ENCODE data around the gene PRSS35.
"Not testable (repeated sequence)": the region's sequence is repeated elsewhere in the genome, so short reads cannot be mapped to it uniquely, and the experiment has no call there.

The PRSS35 gene

GRCh38 chr6:83518816-83519480 lies 6.6 kb downstream of the PRSS35 start:
- no peaks in the 10 kb centered on the region for H3K4me1 ChIP-seq (ENCODE audit: control insufficient read depth, insufficient read depth, low read length)
- no peak overlapping the region for H3K4me3 ChIP-seq (ENCODE audit: low read length)
- H3K4me2 ChIP-seq (ENCODE audit: low read length), result no peak overlapping the region
- no peaks in the 10 kb centered on the region for H3K9me3 ChIP-seq (replicated peaks; ENCODE audit: low read length)
- H3K9ac ChIP-seq (ENCODE audit: low read depth, low read length), result no peak overlapping the region
- peaks cover 18% of the 10 kb centered on the region for H3K27me3 ChIP-seq (ENCODE audit: control insufficient read depth, insufficient read depth, low read length)
- no peaks in the 10 kb centered on the region for H3K36me3 ChIP-seq (ENCODE audit: insufficient read depth, low read length)

GRCh38 chr6:83536034-83536646 lies 23.8 kb downstream of the PRSS35 start:
- no peak overlapping the region for H3K4me2 ChIP-seq (ENCODE audit: low read length)
- H3K4me1 ChIP-seq (ENCODE audit: control insufficient read depth, insufficient read depth, low read length), result no peaks in the 10 kb centered on the region
- no peak overlapping the region for H3K9ac ChIP-seq (ENCODE audit: low read depth, low read length)
- H3K4me3 ChIP-seq (ENCODE audit: low read length), result no peak overlapping the region
- no peaks in the 10 kb centered on the region for H3K36me3 ChIP-seq (ENCODE audit: insufficient read depth, low read length)
- H3K27me3 ChIP-seq (ENCODE audit: control insufficient read depth, insufficient read depth, low read length), result peaks cover 12% of the 10 kb centered on the region
- no peaks in the 10 kb centered on the region for H3K9me3 ChIP-seq (replicated peaks; ENCODE audit: low read length)

- Histone ChIP-seq H3K27me3 (ENCODE audit: control insufficient read depth, insufficient read depth, low read length) (peaks cover 9% of the 10 kb centered on the region), H3K9me3 (replicated peaks; ENCODE audit: low read length) (no peaks in the 10 kb centered on the region), H3K9ac (ENCODE audit: low read depth, low read length) (no peak overlapping the region), H3K4me3 (ENCODE audit: low read length) (no peak overlapping the region), H3K4me2 (ENCODE audit: low read length) (no peak overlapping the region), H3K4me1 (ENCODE audit: control insufficient read depth, insufficient read depth, low read length) (no peaks in the 10 kb centered on the region), H3K36me3 (ENCODE audit: insufficient read depth, low read length) (no peaks in the 10 kb centered on the region)
Observed at GRCh38 chr6:83536647-83537589, 24.6 kb downstream of the PRSS35 start.

GRCh38 chr6:83539678-83540077 lies 27.3 kb downstream of the PRSS35 start:
- Histone ChIP-seq H3K27me3 (ENCODE audit: control insufficient read depth, insufficient read depth, low read length) (peaks cover 9% of the 10 kb centered on the region), H3K4me2 (ENCODE audit: low read length) (no peak overlapping the region), H3K9ac (ENCODE audit: low read depth, low read length) (no peak overlapping the region), H3K36me3 (ENCODE audit: insufficient read depth, low read length) (no peaks in the 10 kb centered on the region), H3K9me3 (replicated peaks; ENCODE audit: low read length) (no peaks in the 10 kb centered on the region), H3K4me1 (ENCODE audit: control insufficient read depth, insufficient read depth, low read length) (no peaks in the 10 kb centered on the region), H3K4me3 (ENCODE audit: low read length) (no peak overlapping the region)

- H3K9ac ChIP-seq (ENCODE audit: low read depth, low read length), result no peak overlapping the region
- H3K4me2 ChIP-seq (ENCODE audit: low read length), result no peak overlapping the region
- H3K36me3 ChIP-seq (ENCODE audit: insufficient read depth, low read length), result no peaks in the 10 kb centered on the region
- H3K9me3 ChIP-seq (replicated peaks; ENCODE audit: low read length), result no peaks in the 10 kb centered on the region
- no peaks in the 10 kb centered on the region for H3K27me3 ChIP-seq (ENCODE audit: control insufficient read depth, insufficient read depth, low read length)
- no peaks in the 10 kb centered on the region for H3K4me1 ChIP-seq (ENCODE audit: control insufficient read depth, insufficient read depth, low read length)
- no peak overlapping the region for H3K4me3 ChIP-seq (ENCODE audit: low read length)
Observed at GRCh38 chr6:83546636-83547035, 34.3 kb downstream of the PRSS35 start.

- not testable (repeated sequence) for H3K4me1 ChIP-seq (ENCODE audit: control insufficient read depth, insufficient read depth, low read length); H3K4me3 ChIP-seq (ENCODE audit: low read length); H3K9me3 ChIP-seq (replicated peaks; ENCODE audit: low read length); H3K27me3 ChIP-seq (ENCODE audit: control insufficient read depth, insufficient read depth, low read length); H3K36me3 ChIP-seq (ENCODE audit: insufficient read depth, low read length); H3K9ac ChIP-seq (ENCODE audit: low read depth, low read length); H3K4me2 ChIP-seq (ENCODE audit: low read length)
Observed at GRCh38 chr6:83550482-83550881, 38.1 kb downstream of the PRSS35 start.

- not testable (repeated sequence) for H3K9ac ChIP-seq (ENCODE audit: low read depth, low read length); H3K36me3 ChIP-seq (ENCODE audit: insufficient read depth, low read length); H3K4me3 ChIP-seq (ENCODE audit: low read length); H3K27me3 ChIP-seq (ENCODE audit: control insufficient read depth, insufficient read depth, low read length); H3K4me1 ChIP-seq (ENCODE audit: control insufficient read depth, insufficient read depth, low read length); H3K9me3 ChIP-seq (replicated peaks; ENCODE audit: low read length); H3K4me2 ChIP-seq (ENCODE audit: low read length)
Observed at GRCh38 chr6:83551748-83552147, 39.4 kb downstream of the PRSS35 start.

- peaks cover 9% of the 10 kb centered on the region for H3K4me1 ChIP-seq (ENCODE audit: control insufficient read depth, insufficient read depth, low read length)
- H3K4me3 ChIP-seq (ENCODE audit: low read length), result no peak overlapping the region
- no peaks in the 10 kb centered on the region for H3K9me3 ChIP-seq (replicated peaks; ENCODE audit: low read length)
- H3K27me3 ChIP-seq (ENCODE audit: control insufficient read depth, insufficient read depth, low read length), result no peaks in the 10 kb centered on the region
- H3K36me3 ChIP-seq (ENCODE audit: insufficient read depth, low read length), result no peaks in the 10 kb centered on the region
- H3K4me2 ChIP-seq (ENCODE audit: low read length), result no peak overlapping the region
- H3K9ac ChIP-seq (ENCODE audit: low read depth, low read length), result no peak overlapping the region
Observed at GRCh38 chr6:83556871-83557270, 44.5 kb downstream of the PRSS35 start.

GRCh38 chr6:83558975-83559374 lies 46.6 kb downstream of the PRSS35 start:
- H3K9ac ChIP-seq (ENCODE audit: low read depth, low read length), result no peak overlapping the region
- no peaks in the 10 kb centered on the region for H3K36me3 ChIP-seq (ENCODE audit: insufficient read depth, low read length)
- H3K9me3 ChIP-seq (replicated peaks; ENCODE audit: low read length), result no peaks in the 10 kb centered on the region
- no peak overlapping the region for H3K4me2 ChIP-seq (ENCODE audit: low read length)
- H3K4me3 ChIP-seq (ENCODE audit: low read length), result no peak overlapping the region
- peaks cover 9% of the 10 kb centered on the region for H3K4me1 ChIP-seq (ENCODE audit: control insufficient read depth, insufficient read depth, low read length)
- no peaks in the 10 kb centered on the region for H3K27me3 ChIP-seq (ENCODE audit: control insufficient read depth, insufficient read depth, low read length)

- H3K4me3 ChIP-seq (ENCODE audit: low read length); H3K4me1 ChIP-seq (ENCODE audit: control insufficient read depth, insufficient read depth, low read length); H3K4me2 ChIP-seq (ENCODE audit: low read length); H3K9me3 ChIP-seq (replicated peaks; ENCODE audit: low read length); H3K36me3 ChIP-seq (ENCODE audit: insufficient read depth, low read length); H3K27me3 ChIP-seq (ENCODE audit: control insufficient read depth, insufficient read depth, low read length); H3K9ac ChIP-seq (ENCODE audit: low read depth, low read length): not testable (repeated sequence)
Observed at GRCh38 chr6:83571663-83572185, 59.4 kb downstream of the PRSS35 start.

- no peak overlapping the region for H3K4me2 ChIP-seq (ENCODE audit: low read length)
- H3K4me3 ChIP-seq (ENCODE audit: low read length), result no peak overlapping the region
- H3K9me3 ChIP-seq (replicated peaks; ENCODE audit: low read length), result no peaks in the 10 kb centered on the region
- no peak overlapping the region for H3K9ac ChIP-seq (ENCODE audit: low read depth, low read length)
- H3K4me1 ChIP-seq (ENCODE audit: control insufficient read depth, insufficient read depth, low read length), result no peaks in the 10 kb centered on the region
- no peaks in the 10 kb centered on the region for H3K27me3 ChIP-seq (ENCODE audit: control insufficient read depth, insufficient read depth, low read length)
- no peaks in the 10 kb centered on the region for H3K36me3 ChIP-seq (ENCODE audit: insufficient read depth, low read length)
Observed at GRCh38 chr6:83574783-83575182, 62.4 kb downstream of the PRSS35 start.

All from skeletal muscle satellite cell (primary cell).